HG03108 (cell line): Measurements from ENCODE around the gene GAS1.

Experiments used
- ATAC-seq: cut with Tn5 transposase; IDR thresholded peaks from one replicate; pipeline ENCODE4 v1.9.1; 2021; ENCODE audit warnings: moderate library complexity; ENCODE audit not compliant: unreplicated experiment

Gene GAS1

GRCh38 chr9:86926145-86926544 is 21.2 kb downstream of the GAS1 start:
- ATAC-seq: no peak

- no peak for ATAC-seq
Observed at GRCh38 chr9:86925686-86926085, 21.6 kb downstream of the GAS1 start.

GRCh38 chr9:86924206-86924605 is 23.1 kb downstream of the GAS1 start:
- no peak for ATAC-seq

- no peak for ATAC-seq
Observed at GRCh38 chr9:86921151-86921923, 26.0 kb downstream of the GAS1 start.

GRCh38 chr9:86918556-86918955 is 28.8 kb downstream of the GAS1 start:
- ATAC-seq: no peak

GRCh38 chr9:86912210-86912609 is 35.1 kb downstream of the GAS1 start:
- no peak for ATAC-seq

- ATAC-seq: no peak
Observed at GRCh38 chr9:86909388-86909787, 37.9 kb downstream of the GAS1 start.

GRCh38 chr9:86908261-86908660 is 39.0 kb downstream of the GAS1 start:
- ATAC-seq: no peak

- ATAC-seq: no peak
Observed at GRCh38 chr9:86907346-86907745, 40.0 kb downstream of the GAS1 start.

GRCh38 chr9:86903734-86904085 is 43.6 kb downstream of the GAS1 start:
- ATAC-seq: no peak

GRCh38 chr9:86902991-86903733 is 44.1 kb downstream of the GAS1 start:
- no peak for ATAC-seq

- no peak for ATAC-seq
Observed at GRCh38 chr9:86902586-86902985, 44.7 kb downstream of the GAS1 start.

GRCh38 chr9:86902176-86902575 is 45.1 kb downstream of the GAS1 start:
- no peak for ATAC-seq

GRCh38 chr9:86901511-86901910 is 45.8 kb downstream of the GAS1 start:
- ATAC-seq: no peak
